ENCODE results near the gene ALKBH6.
"Not testable (repeated sequence)": the region's sequence is repeated elsewhere in the genome, so short reads cannot be mapped to it uniquely, and the experiment has no call there.

The ALKBH6 gene

DNA sequence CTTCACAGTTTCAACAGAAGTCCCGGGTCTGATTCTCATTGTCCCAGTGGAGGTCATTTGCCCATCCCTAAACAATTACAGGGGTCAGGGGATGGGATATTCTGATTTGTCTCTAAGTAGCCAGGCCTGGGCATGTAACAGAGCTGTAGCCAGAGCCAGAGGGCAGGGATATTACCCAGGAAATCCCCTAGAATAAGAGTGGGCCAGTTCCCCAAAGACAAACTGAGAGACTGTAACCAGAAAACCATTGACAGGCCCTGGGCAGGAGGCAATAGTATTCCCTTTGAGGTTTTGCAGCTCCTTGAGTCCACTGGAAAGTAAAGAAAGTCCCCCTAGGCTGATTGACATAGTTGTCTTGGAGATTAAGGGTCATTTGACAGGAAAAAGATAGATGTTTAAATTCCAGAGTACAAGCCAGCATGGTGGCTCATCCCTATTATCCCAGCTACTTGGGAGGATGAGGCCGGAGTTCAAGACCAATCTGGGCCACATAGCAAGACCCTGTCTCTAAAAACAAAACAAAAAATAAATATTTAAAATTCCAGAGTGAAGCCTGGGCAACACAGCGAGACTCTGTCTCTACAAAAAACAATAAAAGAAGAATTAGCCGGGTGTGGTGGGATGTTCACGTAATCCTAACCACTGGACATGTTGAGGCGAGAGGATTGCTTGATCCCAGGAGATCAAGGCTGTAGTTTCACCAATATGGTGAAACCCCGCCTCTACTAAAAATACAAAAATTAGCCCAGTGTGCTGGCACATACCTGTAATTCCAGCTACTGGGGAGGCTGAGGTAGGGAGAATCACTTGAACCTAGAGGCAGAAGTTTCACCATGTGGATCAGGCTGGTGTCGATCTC, 20.9 kb downstream of the ALKBH6 start:
- DNase-seq, result no peak

DNA sequence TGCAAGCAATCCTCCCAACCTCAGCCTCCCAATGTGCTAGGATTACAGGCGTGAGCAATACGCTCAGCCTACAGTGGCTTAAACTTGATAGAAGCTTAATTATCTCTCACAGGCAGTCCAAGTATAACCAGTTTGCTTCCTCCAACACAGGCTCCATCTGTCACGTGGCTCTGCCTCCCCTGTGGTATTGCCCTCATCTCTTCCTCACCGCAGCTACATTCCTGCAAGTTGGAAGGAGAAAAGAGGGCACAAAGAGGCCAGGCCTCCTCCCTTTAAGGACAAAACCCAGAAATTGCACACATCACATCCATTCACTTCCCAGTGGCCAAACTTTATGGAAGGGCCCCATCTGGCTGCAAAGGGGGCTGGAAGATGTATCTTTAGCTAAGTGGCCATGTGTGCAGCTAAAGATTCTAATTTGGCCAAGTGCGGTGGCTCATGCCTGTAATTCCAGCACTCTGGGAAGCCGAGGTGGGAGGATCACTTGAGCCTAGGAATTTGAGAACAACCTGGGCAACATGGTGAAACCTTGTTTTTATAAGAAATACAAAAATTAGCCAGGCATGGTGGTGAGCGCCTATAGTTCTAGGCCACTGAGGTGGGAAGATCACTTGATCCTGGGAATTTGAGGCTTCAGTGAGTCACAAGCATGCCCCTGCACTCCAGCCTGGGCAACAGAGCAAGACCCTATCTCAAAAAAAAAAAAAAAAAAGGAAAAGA, 22.1 kb downstream of the ALKBH6 start:
- DNase-seq, result no peak

DNA sequence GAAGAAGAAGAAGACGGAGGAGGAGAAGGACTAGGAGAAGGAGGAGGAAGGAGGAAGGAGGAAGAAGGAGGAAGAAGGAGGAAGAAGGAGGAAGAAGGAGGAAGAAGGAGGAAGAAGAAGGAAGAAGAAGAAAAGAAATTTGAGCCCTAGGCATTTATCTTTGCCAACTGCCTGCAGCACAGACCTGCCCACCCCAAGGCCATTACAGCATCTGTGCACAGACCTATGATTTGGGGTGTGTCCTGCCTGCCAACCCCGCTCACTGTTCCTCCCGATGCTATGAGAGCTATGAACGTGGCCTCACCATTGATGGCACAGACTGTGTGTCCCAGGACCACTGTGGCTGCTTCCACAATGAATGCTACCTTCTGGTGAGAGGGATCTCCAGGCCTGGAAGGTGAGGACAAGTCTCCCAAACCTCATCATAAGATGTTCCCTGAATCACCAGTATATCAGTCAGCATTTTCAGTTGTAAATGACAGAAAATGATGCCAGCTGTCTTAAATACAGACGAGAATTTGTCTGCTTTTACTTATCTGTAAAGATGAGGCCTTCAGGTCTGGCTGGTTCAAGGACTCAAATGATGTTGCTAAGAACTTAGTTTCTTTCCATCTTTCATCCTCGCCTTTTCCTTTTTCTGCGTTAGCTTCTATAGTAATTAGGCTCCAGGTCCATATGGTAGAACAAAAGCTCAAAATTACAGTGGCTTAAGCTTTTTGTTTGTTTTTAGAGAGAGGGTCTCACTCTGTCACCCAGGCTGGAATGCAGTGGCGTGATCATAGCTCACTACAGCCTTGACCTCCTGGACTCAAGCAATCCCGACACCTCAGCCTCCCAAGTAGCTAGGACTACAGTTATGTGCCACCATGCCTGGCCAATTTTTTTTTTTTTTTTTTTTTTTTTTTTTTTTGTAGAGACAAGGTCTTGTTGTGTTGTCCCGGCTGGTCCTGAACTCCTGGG, 23.0 kb downstream of the ALKBH6 start:
- DNase-seq, result no peak

DNA sequence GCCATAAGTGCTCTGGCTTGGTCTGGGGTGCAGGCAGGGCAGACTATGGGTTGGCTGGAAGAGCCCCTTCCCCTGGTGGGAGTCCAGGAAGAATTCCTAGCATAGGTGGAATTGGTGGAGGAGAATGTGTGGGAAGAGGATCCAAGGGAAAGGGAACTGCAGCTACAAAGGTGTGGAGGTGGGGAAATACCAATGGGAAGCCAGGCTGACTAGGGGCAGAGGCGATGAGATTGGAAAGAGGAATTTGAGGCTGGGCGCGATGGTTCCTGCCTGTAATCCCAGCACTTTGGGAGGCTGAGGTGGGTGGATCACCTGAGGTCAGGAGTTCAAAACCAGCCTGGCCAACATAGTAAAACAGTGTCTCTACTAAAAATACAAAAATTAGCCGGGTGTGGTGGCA, 23.9 kb downstream of the ALKBH6 start:
- no peak for DNase-seq

DNA sequence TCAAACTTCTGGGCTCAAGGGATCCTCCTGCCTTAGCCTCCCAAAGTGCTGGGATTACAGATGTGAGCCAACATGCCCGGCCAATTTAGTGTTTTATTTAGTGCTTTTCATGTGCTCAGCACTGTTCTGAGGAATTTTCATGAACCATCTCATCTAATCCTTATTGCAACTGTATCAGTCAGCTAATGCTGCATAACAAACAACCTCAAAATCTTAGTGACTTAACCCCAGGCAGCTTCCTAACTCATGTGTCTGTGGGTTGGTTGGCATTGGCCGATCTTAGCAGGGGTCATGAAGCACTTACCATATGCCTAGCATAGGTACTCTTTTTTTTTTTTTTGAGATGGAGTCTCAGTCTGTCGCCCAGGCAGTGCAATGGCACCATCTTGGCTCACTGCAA, 25.2 kb downstream of the ALKBH6 start:
- no peak for DNase-seq

DNA sequence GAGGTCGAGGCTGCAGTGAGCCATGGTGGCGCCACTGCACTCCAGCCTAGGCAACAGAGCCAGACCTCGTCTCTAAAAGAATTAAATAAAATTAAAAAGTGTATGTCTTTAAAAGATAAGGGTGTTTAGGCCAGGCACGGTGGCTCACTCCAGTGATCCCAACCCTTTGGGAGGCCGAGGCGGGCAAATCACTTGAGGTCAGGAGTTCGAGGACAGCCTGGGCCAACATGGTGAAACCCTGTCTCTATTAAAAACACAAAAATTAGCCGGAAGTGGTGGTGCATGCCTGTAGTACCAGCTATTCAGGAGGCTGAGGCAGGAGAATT, 26.5 kb downstream of the ALKBH6 start:
- no peak for DNase-seq

DNA sequence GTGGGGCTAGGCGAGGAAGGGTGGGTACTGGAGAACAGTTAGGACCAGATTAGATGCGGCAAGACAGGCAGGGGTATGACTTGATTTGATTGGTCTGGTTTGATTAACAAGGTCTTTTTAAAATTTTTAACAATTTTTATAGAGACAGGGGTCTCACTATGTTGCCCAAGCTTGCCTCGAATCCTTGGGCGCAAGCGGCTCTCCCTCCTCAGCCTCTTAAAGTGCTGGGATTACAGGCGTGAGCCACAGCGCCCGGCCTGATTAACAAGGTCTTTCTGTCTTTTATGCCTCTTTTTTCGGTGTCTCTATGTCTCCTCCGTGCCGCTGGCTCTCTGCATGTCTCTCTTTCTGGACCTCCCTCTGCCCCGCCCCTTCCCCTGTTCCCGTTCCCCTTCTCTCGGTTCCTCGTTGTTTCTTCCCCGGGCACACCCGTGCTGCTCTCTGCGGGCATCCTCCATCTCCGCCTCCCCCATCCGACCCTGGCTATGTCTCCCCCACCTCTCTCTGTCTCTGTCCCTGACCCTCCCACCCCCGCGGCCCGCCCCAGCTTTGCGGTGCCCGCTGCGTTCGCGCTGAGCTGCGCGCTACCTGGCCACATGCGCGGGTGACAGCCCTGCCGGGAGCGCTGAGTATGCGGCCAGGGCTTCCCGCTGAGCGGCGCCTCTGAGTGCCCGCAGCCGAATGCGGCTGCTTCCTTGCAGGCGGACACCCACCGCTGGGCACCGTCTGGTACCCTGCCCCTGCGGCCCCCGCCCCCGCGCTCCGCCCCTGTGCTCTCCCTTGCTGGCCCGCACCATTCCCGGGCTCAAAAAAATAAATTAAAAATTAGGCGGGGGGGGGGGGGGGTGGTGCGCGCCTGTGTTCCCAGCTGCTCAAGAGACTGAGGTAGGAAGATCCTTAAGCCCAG, 27.1 kb downstream of the ALKBH6 start:
- no peak for DNase-seq

DNA sequence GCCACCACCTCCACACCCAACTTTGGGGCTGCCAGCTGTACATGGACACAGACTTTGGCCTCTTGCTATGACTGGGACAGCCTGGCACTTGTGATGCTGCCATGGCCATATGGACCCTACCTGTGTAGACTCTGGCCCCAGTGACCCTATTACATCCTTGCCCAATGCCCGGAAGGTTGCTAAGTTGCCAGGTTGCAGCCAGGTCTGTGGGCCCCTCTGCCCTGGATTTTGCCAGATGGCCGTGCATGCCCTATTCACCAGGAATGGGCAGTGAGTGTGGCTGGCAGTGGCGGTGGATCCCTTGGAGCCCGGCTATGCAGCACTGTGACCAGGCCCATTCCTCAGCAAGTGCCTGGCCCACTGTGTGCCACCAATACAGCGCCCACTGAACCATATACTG, 27.9 kb downstream of the ALKBH6 start:
- DNase-seq, result no peak

DNA sequence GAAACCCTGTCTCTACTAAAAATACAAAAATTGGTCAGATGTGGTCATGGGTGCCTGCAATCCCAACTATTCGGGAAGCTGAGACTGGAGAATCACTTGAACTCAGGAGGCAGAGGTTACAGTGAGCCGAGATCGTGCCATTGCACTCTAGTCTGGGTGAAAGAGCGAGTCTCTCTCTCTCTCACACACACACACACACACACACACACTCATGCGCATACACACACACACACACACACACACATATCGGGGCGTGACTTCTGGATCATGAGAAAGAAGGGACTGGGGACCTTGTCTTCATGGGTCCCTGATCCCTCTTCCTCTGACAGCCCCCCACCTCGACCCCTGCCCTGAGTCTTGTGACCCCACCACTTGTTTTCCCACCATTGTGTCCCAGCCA, 30.8 kb downstream of the ALKBH6 start:
- no peak for DNase-seq

DNA sequence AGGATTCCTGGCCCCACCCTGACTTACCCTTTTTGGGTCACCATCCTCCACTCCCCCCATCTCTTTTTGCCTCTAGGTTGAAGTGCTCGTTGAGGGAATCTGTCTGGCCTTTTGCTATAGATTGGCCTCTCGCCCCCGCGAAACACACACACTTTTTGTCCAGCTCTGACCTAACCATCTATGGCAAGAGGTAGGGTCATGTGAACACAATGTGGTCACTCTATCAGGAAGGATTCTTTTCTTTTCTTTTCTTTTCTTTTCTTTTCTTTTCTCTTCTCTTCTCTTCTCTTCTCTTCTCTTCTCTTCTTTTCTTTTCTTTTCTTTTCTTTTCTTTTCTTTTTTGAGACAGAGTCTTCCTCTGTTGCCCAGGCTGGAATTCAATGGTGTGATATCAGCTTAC, 33.0 kb downstream of the ALKBH6 start:
- not testable (repeated sequence) for DNase-seq

DNA sequence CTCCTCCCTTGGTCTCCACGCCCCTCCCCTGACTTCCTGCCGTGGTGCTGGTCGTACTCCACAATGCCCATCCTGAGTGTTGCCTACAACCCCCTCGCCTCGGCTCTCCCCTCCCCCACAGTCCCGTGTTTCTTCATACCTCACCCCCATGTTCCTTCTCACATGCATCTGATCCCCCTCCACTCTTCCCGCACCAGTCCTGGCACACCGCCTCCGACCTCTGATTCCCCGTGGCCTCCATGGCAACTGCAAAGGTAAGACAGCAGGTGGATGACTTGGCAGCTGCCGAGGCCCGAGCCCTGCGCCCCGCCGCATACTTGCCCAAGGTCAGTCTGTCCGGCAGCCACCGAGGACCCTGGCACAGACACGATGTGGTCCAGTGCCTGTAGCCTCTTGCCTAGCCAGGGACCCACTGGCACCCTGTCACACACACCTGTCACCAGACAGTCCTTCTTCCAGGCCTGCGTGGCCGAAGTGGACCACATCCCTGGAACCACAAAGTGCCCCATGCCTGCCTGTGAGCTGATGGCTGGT, 35.1 kb downstream of the ALKBH6 start:
- no peak for DNase-seq

DNA sequence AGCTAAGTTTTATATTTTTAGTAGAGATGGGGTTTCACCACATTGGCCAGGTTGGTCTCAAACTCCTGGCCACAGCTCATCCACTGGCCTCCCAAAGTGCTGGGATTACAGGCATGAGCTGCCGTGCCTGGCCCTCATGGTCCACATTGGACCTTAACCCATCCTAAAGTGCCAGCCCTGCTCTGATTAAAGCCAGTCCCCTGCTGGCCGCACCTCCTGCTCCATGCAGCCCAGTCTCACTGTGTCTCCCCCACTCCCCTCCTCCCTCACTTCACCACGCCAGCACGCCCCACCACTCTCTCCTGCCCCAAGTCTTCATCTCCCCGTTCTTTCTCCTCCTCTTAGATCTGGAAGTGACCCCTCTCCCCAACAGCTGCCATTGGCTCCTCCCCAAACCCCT, 35.7 kb downstream of the ALKBH6 start:
- no peak for DNase-seq

DNA sequence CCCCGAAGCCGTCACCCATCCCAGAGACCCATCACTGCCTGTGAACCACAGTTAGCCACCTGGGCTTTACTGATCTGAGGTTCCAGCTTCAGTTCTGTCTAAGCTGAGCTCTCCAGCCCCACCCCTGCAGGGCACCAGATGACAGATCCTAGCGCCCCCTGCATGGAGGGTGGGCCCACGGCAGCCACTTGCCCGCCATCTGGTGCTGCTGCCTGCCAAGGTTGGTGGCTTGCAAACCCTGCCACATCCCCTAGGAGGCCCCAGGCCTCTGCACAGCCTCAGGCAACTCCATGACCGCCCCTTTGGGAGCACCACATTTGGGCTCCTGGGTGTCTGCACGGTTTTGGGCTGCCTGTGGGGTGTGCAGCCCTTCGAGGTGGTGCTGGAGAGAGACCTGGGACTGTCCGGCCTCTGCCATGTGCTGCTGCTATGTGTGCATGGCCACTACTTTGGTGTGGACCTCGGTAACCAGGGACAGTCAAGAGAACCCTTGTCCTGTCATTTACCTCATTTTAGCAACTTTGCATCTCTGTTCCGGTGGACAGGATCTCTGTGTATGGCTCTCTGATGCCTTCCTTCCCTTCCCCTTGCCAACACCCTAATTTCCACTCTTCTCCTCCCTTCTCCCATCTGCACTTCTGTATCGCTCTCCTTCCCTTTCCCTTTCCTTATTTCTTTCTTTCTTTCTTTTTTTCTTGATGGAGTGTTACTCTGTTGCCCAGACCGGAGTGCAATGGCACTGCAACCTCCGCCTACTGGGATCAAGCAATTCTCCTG, 36.4 kb downstream of the ALKBH6 start:
- no peak for DNase-seq

DNA sequence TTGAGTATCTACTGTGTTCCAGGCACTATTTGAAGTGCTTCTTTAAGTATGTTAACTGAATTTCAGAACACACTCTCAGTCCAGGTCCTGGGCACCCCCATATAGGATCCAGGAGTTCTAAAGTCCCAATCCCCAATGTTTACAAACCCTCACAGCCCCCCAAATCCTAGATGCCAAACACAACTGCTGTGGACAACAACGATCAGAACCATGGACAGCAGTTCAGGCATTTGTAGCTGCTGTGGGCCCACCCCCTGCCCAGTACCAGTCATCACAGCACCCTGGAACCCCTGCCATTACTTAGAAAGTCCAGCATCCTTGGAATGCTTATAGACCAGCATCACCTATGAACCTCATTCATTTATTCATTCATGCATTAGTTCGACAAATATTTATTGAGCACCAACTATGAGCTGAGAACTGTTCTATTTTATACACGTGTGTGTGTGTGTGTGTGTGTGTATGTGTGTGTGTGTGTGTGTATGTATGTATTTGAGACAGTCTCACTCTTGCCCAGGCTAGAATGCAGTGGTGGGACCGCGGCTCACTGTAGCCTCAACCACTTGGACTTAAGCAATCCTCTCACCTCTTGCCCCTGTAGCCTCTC, 38.3 kb downstream of the ALKBH6 start:
- no peak for DNase-seq

DNA sequence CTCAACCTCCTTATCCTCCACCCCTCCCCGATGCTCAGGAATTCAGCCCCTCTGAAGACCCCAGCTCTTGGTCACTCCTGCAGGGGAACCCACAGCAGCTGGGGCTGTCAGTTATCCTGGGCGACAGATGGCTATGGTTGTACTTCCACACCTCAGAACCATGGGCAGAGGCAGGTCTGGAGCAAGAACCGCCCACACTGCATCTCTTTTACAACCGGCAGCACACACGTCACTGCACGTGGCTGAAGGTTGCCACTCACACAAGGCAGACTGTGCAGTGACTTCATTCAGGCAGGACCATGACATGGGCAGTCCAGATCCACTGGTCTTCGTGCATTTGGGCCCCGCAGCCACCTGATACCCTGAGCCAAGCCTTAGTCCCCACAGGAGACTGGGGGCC, 40.5 kb downstream of the ALKBH6 start:
- DNase-seq, result no peak

DNA sequence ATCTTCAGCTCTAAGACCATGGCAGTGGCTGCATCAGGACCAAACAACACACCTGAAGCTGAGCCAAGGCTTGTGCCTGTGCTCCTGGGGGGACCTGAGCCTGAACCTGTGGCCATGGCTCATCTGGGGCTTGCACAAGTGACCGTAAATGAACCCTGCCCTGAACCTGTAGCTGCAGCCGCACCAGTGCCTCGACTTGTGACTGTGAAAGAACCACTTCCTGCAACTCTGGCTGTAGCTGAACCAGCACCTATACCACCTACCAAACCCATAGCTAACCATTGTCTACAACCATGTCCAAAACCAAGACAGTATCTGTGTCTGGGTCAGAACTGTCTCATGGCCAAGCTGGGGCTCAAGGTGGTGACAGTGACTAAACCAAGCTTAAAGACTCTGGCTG, 47.2 kb downstream of the ALKBH6 start:
- no peak for DNase-seq

DNA sequence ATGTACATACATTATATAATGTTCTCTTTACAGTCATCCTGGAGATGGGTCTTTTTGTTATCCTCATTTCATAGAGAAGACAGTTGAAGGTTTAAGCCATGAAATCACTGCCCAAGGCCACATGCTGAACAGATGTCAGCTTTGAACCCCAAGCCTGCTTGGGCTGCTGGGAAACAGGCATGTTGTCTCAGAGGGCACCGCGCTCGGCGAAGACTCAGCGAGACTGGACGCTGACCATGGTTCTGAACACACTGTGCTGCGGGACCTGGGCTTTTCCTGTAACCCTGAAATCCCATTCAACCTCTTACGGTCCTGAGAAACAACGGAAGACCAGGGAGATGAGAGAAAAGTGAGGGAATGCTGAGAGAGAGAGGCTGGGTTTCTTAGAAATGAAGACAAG, 50.5 kb downstream of the ALKBH6 start:
- DNase-seq, result no peak

DNA sequence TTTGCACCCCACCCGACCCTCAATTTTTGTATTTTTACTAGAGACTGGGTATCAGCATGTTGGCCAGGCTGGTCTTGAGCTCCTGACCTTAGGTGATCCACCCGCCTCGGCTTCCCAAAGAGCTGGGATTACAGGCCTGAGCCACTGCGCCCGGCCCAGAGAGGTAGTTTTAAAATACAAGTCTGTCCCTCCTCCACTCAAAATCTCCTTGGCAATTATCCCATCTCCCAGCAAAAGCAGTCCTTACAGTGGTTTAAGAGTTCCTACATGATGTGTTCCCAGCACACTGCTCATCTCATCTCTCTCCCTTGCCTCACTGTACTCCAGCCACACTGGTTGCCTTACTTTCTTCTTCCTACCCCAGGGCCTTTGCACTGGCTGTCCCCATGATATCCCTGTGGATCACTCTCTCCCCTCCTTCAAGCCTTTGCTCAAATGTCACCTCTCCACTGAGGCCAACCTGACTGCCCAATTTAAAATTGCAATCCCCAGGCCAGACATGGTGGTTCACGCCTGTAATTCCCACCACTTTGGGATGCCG, 53.5 kb downstream of the ALKBH6 start:
- no peak for DNase-seq

DNA sequence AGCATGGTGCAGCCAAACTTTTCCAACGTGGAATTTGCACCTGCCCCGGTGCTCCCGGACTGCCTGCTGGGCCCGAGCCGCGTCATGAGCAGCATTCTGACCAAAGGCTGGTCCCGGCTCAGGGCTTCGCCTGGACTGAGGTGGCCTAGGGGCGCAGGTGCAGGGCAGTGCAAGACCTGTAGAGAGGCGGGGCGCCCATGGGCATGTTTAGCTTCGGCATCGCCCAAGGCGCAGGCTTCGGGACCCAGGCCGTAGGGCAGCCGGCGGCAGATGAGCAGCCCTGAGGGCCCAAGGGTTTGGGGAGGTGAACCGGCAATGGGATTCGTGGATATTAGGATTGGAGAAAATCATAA, 54.1 kb downstream of the ALKBH6 start:
- no peak for DNase-seq

Measured in NCI-H2029 treated with DMSO at 0.1 percent for 48 hours (cell line).